Right lung (tissue), 5 donors: ENCODE measurements around the gene CNTNAP5. TPM values are rescaled to one million over a fixed set of nuclear protein-coding genes. Genes with fewer than 3 reads are reported as not detected.
"Not testable (repeated sequence)": the region's sequence is repeated elsewhere in the genome, so short reads cannot be mapped to it uniquely, and the experiment has no call there.

Experiments
- DNase-seq, 2 donors: peaks; one replicate each; pipeline ENCODE4 v3.0.0-alpha.2; 2013
- polyA plus RNA-seq, 5 donors: library from polyadenylated mRNA; unstranded; fragments of 120-200 nt; gene quantifications; one replicate each; pipeline versions ENCODE4 v1.2.1 to v1.2.3, GENCODE V29; 2013; ENCODE audit warnings: inconsistent platforms in 1 of 5, low replicate concordance in 1 of 5; ENCODE audit not compliant: insufficient read length in 5 of 5, insufficient read depth in 1 of 5

Gene CNTNAP5
- polyA plus RNA-seq, 5 donors, result 0.01 to 0.12 TPM; not detected in 3

DNA sequence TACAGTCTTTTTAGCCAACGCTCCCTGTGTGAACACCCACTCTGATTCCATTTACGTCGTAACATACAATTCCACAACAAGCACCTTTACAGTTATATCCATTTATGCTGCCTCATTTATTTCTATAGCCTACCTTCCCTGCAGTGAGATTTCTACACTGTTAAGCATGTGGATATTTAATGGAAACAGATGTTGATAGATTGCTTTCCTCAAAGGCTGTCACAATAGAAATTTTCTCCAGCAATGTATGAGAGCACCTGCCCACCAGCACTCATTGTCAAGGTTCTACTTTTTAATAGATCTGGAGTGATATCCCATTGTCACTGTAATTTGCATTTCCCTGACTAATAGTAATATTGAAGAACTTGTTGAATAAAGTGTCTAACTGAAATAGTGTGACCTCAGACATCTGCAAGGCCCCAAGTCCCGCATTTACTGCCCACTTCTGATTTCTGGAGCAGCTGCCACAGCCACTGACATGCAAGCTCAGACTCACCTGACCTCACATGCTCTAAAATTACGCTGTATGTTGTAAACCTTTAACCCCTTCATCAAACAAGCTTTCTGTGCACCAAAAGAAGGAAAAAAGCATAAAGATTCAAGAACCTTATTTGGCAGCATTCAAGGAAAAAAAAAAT lies 295.1 kb downstream of the CNTNAP5 start:
- no peak for DNase-seq

GRCh38 chr2:124323321-124323720 lies 298.2 kb downstream of the CNTNAP5 start:
- DNase-seq, result no peak

DNA sequence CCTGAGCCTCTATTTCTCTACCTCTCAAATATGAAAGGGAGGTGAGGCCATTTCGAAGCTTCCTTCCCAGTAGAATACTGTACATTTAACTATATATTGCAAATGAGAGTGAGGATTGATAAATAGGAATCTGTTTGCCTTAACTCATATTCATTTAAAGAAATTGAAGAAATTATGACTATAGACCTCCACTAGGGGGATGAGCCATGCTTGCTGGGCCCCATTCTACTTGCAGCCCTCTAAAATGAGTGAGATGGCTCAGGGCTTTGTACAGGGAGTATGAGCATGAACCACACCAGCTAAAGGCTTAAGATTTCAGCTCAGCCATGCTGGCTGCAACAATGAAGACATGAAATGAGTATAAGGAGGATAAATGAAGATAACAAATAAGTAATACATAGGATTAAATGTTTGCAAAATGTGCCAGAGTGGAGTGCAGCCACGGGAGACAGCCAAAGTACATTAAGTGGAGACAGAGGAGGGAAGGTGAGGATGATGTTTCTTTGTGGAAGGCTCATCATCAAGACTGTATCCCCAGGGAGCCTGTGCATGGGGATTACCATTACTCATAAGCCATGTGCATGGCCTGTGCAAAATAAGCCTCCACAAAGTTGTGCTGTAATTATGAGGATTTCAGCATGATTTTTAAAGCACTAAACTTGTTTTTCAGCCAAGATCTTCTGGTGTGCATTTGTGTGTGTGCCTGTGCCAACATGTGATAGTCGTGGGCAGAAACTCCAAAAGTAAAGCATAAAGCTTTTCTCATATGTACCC lies 300.8 kb downstream of the CNTNAP5 start:
- no peak for DNase-seq

- no peak for DNase-seq
Observed at GRCh38 chr2:124327303-124327702, 302.2 kb downstream of the CNTNAP5 start.

GRCh38 chr2:124328397-124328796 lies 303.3 kb downstream of the CNTNAP5 start:
- no peak for DNase-seq

GRCh38 chr2:124333784-124334183 lies 308.7 kb downstream of the CNTNAP5 start:
- no peak for DNase-seq

- DNase-seq, result no peak
Observed at GRCh38 chr2:124335058-124335457, 310.0 kb downstream of the CNTNAP5 start.

DNA sequence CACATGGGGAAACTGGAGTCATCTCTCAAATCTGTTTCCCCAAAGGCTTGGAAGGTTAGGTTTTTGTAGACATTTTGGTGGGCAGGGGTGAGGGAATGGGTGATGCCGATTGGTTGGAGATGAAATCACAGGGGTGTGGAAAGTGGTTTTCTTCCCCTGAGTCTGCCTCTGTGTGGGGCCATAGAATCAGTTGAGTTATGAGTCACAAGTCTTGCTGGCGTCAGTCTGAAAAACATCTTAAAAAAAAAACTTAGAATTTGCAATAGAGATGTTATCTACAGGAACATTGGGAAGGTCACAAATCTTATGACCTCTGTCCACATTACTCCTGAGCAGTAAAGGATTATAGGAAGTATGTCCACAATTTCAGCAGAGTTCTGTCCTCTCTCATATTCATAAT lies 314.6 kb downstream of the CNTNAP5 start:
- no peak for DNase-seq

DNA sequence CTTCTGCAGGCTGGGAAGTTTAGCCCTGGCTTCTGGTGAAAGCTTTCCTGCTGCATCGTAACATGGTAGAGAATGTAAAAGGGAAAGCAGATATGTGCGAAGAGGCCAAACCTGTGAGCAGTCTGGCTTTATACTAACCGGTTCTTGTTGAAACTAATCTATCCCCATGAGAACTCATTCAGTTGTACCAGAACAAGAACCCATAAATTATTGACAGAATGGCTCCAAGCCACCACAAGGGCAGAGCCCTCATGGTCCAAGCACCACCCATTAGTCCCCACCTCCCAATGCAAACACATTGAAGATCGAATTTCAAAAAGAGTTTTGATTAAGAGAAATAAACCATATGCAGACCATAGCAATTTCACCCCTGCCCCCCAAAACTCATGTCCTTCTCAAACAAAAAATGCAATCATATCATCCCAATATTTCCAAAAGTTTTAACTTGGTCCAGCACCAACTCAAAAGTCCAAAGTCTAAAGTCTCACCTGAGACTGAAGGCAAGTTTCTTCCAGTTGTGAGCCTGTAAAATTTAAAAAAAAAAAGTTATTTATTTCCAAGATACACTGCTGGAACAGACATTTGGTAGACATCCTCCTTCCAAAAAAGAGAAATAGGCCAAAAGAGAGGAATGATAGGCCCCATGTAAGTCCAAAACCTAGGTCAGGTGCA lies 318.9 kb downstream of the CNTNAP5 start:
- no peak for DNase-seq

DNA sequence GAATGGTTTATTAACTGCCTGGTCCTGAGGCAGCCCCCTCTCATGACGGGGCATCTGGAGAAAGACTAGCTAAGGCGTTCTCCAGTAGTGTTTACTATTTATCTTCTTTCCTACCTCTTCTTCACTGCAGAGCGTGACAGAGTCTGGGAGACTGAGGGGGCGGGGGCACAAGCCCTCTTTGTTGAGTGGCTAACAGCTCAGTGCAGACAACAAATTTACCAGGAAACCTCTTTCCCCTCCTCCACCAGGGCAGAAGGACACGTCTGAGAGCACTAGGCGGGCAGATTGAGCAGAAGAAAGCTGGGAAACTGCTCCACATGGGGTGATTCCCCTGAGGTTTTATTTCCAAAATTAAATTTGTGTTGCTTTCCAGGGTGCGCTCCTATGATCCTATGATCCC lies 322.1 kb downstream of the CNTNAP5 start:
- no peak for DNase-seq

DNA sequence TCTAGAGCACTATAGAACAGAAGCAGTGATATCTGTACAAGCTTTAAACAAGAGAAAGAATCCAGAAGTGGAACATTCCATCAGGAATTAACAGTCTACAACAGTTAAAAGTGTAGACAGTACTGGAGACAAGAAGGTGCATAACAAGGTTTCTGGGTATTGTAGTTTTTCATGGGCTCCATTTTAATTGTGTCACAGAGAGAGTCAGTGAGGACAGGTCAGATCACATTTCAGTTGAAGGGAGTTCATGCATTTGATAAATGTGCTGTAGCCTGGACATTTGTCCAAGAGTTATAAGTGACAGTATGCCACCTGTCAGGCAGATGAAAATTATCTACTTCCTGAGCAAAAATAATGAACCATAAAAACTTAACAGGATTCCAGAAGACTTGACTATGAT lies 328.6 kb downstream of the CNTNAP5 start:
- DNase-seq, result no peak

DNA sequence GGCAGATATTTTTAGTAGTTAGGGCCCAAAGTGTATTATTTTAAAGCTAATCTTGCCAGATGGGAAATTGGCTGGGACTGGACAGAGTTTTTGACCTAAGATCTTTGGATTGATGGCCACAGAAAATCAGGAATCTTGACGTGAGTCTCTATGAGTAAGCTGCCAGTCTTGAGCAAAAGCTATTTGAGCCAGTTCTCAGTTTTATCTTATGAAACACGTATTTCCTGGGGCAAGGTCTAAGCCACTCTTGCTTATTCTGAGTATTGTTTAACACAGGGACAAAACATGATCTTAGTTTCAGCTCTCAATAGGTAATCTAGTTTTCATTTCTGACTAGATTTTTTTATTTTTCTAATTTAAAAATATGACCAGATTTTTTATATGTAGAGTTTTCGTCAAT lies 329.4 kb downstream of the CNTNAP5 start:
- no peak for DNase-seq

DNA sequence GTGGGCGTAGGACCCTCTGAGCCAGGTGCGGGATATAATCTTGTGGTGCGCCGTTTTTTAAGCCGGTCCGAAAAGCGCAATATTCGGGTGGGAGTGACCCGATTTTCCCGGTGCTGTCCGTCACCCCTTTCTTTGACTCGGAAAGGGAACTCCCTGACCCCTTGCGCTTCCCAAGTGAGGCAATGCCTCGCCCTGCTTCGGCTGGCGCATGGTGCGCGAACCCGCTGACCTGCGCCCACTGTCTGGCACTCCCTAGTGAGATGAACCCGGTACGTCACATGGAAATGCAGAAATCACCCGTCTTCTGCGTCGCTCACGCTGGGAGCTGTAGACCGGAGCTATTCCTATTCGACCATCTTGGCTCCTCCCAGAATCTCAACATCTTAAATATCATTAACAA lies 336.9 kb downstream of the CNTNAP5 start:
- DNase-seq, result not testable (repeated sequence)

DNA sequence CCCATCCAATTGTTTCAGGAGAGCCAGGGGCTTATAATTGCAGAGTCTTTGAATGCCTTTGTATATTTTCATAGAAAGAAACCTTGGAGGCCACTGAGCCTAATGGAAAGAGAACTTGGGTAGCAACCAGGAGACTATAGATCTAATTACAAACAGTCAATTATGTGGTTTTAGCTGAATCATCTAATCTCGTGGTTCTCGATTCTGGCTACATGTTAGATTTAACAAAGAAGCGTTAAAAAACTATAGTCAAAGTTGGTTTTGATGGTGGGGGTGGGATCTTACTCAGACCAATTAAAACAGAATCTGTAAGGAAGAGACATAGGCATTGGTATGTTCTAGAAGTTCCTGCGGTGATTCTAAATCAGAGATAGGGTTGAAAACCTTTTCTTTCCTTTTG lies 344.1 kb downstream of the CNTNAP5 start:
- no peak for DNase-seq

- no peak for DNase-seq
Observed at GRCh38 chr2:124380221-124380749, 355.2 kb downstream of the CNTNAP5 start.

DNA sequence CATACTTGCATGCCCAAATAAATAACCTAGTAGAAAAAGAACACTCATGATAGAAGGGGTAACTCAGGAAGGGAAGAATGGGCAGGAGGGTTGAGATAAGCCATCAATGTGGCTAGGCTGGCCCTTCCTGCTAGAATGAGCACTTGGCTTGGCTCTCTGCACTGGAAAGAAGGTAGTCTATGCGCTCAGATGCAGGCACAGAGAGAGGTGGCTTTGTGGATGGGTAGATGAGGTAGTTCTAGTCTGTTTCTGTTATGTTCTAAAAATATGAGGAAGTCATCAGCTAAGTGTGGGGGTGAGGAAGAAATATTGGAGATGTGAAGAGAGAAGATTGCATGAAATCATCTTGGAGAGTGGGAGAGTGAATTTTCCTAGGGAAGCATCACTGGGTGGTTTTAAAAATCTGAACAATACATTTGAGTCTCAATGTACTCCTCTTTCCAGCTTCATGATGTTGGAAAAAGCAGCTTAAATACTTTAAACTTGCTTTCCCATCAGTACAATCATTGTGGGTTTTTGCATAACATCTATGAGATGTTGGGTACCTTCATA lies 357.1 kb downstream of the CNTNAP5 start:
- DNase-seq, result no peak

- DNase-seq, result no peak
Observed at GRCh38 chr2:124395961-124396360, 370.9 kb downstream of the CNTNAP5 start.

- DNase-seq, result peak in 1 of 2 donors; percentile 6
Observed at GRCh38 chr2:124402274-124402673, 377.2 kb downstream of the CNTNAP5 start.

DNA sequence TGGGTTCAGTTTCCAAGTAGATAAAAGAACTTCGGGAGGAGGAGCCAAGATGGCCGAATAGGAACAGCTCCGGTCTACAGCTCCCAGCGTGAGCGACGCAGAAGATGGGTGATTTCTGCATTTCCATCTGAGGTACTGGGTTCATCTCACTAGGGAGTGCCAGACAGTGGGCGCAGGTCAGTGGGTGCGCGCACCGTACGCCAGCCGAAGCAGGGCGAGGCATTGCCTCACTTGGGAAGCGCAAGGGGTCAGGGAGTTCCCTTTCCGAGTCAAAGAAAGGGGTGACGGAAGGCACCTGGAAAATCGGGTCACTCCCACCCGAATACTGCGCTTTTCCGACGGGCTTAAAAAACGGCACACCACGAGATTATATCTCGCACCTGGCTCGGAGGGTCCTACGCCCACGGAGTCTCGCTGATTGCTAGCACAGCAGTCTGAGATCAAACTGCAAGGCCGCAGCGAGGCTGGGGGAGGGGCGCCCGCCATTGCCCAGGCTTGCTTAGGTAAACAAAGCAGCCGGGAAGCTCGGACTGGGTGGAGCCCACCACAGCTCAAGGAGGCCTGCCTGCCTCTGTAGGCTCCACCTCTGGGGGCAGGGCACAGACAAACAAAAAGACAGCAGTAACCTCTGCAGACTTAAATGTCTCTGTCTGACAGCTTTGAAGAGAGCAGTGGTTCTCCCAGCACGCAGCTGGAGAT lies 382.9 kb downstream of the CNTNAP5 start:
- not testable (repeated sequence) for DNase-seq

- DNase-seq, result no peak
Observed at GRCh38 chr2:124424074-124424473, 399.0 kb downstream of the CNTNAP5 start.

DNA sequence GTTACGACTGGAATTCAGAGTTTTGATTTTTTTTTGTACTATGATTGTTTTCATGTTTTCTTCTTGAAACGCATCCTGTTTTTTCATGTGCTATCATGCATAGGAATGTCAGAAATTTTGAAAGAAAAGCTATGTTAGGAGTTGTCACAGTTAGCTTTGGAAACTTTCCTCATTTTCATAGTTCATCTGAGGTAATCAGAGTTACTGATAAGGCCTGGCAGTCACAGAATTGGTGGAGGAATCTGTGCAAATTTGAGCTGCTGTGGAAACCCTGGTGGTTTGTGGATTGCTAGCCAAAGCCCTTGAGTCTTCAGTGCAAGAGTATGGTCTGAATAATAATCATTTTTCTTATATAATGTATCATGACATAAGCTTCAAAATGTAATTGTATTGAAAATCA lies 401.0 kb downstream of the CNTNAP5 start:
- no peak for DNase-seq

GRCh38 chr2:124426625-124427024 lies 401.5 kb downstream of the CNTNAP5 start:
- DNase-seq, result no peak
